HEK293 (cell line): ENCODE results near the gene DMD.

ENCODE experiments used
- PRDM1 ChIP-seq: fragments of 450-650 bp; formaldehyde crosslinking; IDR thresholded peaks from 2 replicates; pipeline ENCODE4; 2016; ENCODE audit warnings: missing biosample characterization, missing genetic modification characterization
- ZEB2 ChIP-seq: fragments of 450-650 bp; formaldehyde crosslinking; IDR thresholded peaks from 2 replicates; pipeline ENCODE4 v1.5.1; 2016; ENCODE audit warnings: missing biosample characterization, missing genetic modification characterization
- ZNF112 ChIP-seq: fragments of 450-650 bp; formaldehyde crosslinking; IDR thresholded peaks from 2 replicates; pipeline ENCODE4 v1.5.0; 2017; ENCODE audit warnings: missing biosample characterization, missing genetic modification characterization
- ZNF350 ChIP-seq: fragments of 450-650 bp; formaldehyde crosslinking; IDR thresholded peaks from 2 replicates; pipeline ENCODE4 v1.5.0; 2017; ENCODE audit warnings: missing biosample characterization, mild to moderate bottlenecking, missing genetic modification characterization
- ZNF521 ChIP-seq: fragments of 450-650 bp; formaldehyde crosslinking; IDR thresholded peaks from 2 replicates; pipeline ENCODE4 v1.5.1; 2017; ENCODE audit warnings: missing biosample characterization, mild to moderate bottlenecking, missing genetic modification characterization
- ZNF561 ChIP-seq: fragments of 450-650 bp; IDR thresholded peaks from 2 replicates; pipeline ENCODE4 v1.5.1; 2018; ENCODE audit warnings: missing biosample characterization, missing genetic modification characterization, borderline replicate concordance
- TF ChIP-seq, protein P1 (sequence below): fragments of 450-650 bp; formaldehyde crosslinking; IDR thresholded peaks from 2 replicates; pipeline ENCODE4 v1.5.1; 2016; ENCODE audit warnings: missing biosample characterization, missing genetic modification characterization
- TF ChIP-seq, protein P2 (sequence below): fragments of 450-650 bp; formaldehyde crosslinking; IDR thresholded peaks from 2 replicates; pipeline ENCODE4 v1.5.1; 2016; ENCODE audit warnings: missing biosample characterization, missing genetic modification characterization
- TF ChIP-seq, protein P3 (sequence below): fragments of 450-650 bp; formaldehyde crosslinking; IDR thresholded peaks from 2 replicates; pipeline ENCODE4 v1.5.1; 2016; ENCODE audit warnings: missing biosample characterization, missing genetic modification characterization
- TF ChIP-seq, protein P4 (sequence below): fragments of 450-650 bp; formaldehyde crosslinking; IDR thresholded peaks from 2 replicates; pipeline ENCODE4 v1.5.1; 2016; ENCODE audit warnings: missing biosample characterization, missing genetic modification characterization
- TF ChIP-seq, protein P5 (sequence below): fragments of 450-650 bp; formaldehyde crosslinking; IDR thresholded peaks from 2 replicates; pipeline ENCODE4 v1.5.1; 2016; ENCODE audit warnings: missing biosample characterization, missing genetic modification characterization, low read depth
- TF ChIP-seq, protein P6 (sequence below): fragments of 450-650 bp; formaldehyde crosslinking; IDR thresholded peaks from 2 replicates; pipeline ENCODE4 v1.5.1; 2016; ENCODE audit warnings: missing biosample characterization, missing genetic modification characterization
- TF ChIP-seq, protein P7 (sequence below): fragments of 450-650 bp; formaldehyde crosslinking; IDR thresholded peaks from 2 replicates; pipeline ENCODE4 v1.5.1; 2016; ENCODE audit warnings: missing biosample characterization, missing genetic modification characterization

DNA sequence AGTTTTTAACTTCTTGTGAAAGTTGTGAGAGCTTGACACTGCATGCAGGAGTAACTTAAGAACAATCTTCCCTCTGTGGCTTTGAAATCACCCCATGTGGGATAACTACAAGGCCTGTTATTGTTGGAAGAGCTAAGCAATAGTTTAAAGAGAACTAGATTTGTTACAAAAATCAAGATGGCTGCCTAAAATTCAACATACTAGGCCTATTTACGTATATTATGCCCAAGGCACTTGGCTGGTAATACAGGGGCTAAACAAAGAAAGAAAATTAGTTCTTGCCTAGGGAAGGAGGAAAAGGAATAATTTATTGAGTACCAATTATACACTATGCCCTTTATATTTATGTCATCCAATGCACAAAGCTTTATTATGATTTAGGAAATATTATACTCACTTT lies 36.1 kb downstream of the DMD start:
- TF ChIP-seq, protein P1, sequence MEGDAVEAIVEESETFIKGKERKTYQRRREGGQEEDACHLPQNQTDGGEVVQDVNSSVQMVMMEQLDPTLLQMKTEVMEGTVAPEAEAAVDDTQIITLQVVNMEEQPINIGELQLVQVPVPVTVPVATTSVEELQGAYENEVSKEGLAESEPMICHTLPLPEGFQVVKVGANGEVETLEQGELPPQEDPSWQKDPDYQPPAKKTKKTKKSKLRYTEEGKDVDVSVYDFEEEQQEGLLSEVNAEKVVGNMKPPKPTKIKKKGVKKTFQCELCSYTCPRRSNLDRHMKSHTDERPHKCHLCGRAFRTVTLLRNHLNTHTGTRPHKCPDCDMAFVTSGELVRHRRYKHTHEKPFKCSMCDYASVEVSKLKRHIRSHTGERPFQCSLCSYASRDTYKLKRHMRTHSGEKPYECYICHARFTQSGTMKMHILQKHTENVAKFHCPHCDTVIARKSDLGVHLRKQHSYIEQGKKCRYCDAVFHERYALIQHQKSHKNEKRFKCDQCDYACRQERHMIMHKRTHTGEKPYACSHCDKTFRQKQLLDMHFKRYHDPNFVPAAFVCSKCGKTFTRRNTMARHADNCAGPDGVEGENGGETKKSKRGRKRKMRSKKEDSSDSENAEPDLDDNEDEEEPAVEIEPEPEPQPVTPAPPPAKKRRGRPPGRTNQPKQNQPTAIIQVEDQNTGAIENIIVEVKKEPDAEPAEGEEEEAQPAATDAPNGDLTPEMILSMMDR (tag by site-specific recombination) = no peak
- TF ChIP-seq PRDM1 (no peak), ZNF561 (tag by site-specific recombination) (no peak), ZNF112 (tag by site-specific recombination) (no peak), ZNF521 (tag by site-specific recombination) (no peak), ZNF350 (no peak), ZEB2 (tag by site-specific recombination) (no peak)
- TF ChIP-seq, protein P2, sequence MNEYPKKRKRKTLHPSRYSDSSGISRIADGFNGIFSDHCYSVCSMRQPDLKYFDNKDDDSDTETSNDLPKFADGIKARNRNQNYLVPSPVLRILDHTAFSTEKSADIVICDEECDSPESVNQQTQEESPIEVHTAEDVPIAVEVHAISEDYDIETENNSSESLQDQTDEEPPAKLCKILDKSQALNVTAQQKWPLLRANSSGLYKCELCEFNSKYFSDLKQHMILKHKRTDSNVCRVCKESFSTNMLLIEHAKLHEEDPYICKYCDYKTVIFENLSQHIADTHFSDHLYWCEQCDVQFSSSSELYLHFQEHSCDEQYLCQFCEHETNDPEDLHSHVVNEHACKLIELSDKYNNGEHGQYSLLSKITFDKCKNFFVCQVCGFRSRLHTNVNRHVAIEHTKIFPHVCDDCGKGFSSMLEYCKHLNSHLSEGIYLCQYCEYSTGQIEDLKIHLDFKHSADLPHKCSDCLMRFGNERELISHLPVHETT (tag by site-specific recombination) = no peak
- TF ChIP-seq, protein P3, sequence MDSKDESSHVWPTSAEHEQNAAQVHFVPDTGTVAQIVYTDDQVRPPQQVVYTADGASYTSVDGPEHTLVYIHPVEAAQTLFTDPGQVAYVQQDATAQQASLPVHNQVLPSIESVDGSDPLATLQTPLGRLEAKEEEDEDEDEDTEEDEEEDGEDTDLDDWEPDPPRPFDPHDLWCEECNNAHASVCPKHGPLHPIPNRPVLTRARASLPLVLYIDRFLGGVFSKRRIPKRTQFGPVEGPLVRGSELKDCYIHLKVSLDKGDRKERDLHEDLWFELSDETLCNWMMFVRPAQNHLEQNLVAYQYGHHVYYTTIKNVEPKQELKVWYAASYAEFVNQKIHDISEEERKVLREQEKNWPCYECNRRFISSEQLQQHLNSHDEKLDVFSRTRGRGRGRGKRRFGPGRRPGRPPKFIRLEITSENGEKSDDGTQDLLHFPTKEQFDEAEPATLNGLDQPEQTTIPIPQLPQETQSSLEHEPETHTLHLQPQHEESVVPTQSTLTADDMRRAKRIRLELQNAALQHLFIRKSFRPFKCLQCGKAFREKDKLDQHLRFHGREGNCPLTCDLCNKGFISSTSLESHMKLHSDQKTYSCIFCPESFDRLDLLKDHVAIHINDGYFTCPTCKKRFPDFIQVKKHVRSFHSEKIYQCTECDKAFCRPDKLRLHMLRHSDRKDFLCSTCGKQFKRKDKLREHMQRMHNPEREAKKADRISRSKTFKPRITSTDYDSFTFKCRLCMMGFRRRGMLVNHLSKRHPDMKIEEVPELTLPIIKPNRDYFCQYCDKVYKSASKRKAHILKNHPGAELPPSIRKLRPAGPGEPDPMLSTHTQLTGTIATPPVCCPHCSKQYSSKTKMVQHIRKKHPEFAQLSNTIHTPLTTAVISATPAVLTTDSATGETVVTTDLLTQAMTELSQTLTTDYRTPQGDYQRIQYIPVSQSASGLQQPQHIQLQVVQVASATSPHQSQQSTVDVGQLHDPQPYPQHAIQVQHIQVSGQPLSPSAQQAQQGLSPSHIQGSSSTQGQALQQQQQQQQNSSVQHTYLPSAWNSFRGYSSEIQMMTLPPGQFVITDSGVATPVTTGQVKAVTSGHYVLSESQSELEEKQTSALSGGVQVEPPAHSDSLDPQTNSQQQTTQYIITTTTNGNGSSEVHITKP = no peak
- TF ChIP-seq, protein P4, sequence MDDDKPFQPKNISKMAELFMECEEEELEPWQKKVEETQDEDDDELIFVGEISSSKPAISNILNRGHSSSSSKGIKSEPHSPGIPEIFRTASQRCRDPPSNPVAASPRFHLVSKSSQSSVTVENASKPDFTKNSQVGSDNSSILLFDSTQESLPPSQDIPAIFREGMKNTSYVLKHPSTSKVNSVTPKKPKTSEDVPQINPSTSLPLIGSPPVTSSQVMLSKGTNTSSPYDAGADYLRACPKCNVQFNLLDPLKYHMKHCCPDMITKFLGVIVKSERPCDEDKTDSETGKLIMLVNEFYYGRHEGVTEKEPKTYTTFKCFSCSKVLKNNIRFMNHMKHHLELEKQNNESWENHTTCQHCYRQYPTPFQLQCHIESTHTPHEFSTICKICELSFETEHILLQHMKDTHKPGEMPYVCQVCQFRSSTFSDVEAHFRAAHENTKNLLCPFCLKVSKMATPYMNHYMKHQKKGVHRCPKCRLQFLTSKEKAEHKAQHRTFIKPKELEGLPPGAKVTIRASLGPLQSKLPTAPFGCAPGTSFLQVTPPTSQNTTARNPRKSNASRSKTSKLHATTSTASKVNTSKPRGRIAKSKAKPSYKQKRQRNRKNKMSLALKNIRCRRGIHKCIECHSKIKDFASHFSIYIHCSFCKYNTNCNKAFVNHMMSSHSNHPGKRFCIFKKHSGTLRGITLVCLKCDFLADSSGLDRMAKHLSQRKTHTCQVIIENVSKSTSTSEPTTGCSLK (tag by site-specific recombination) = no peak
- TF ChIP-seq, protein P5, sequence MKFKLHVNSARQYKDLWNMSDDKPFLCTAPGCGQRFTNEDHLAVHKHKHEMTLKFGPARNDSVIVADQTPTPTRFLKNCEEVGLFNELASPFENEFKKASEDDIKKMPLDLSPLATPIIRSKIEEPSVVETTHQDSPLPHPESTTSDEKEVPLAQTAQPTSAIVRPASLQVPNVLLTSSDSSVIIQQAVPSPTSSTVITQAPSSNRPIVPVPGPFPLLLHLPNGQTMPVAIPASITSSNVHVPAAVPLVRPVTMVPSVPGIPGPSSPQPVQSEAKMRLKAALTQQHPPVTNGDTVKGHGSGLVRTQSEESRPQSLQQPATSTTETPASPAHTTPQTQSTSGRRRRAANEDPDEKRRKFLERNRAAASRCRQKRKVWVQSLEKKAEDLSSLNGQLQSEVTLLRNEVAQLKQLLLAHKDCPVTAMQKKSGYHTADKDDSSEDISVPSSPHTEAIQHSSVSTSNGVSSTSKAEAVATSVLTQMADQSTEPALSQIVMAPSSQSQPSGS (tag by site-specific recombination) = no peak
- TF ChIP-seq, protein P6, sequence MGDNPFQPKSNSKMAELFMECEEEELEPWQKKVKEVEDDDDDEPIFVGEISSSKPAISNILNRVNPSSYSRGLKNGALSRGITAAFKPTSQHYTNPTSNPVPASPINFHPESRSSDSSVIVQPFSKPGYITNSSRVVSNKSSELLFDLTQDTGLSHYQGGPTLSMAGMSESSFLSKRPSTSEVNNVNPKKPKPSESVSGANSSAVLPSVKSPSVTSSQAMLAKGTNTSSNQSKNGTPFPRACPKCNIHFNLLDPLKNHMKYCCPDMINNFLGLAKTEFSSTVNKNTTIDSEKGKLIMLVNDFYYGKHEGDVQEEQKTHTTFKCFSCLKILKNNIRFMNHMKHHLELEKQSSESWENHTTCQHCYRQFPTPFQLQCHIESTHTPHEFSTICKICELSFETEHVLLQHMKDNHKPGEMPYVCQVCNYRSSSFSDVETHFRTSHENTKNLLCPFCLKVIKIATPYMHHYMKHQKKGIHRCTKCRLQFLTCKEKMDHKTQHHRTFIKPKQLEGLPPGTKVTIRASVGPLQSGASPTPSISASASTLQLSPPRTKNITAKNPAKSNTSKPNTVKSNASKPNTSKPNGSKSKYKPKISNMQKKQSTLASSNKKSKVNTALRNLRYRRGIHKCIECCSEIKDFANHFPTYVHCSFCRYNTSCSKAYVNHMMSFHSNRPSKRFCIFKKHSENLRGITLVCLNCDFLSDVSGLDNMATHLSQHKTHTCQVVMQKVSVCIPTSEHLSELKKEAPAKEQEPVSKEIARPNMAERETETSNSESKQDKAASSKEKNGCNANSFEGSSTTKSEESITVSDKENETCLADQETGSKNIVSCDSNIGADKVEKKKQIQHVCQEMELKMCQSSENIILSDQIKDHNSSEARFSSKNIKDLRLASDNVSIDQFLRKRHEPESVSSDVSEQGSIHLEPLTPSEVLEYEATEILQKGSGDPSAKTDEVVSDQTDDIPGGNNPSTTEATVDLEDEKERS (tag by site-specific recombination) = no peak
- TF ChIP-seq, protein P7, sequence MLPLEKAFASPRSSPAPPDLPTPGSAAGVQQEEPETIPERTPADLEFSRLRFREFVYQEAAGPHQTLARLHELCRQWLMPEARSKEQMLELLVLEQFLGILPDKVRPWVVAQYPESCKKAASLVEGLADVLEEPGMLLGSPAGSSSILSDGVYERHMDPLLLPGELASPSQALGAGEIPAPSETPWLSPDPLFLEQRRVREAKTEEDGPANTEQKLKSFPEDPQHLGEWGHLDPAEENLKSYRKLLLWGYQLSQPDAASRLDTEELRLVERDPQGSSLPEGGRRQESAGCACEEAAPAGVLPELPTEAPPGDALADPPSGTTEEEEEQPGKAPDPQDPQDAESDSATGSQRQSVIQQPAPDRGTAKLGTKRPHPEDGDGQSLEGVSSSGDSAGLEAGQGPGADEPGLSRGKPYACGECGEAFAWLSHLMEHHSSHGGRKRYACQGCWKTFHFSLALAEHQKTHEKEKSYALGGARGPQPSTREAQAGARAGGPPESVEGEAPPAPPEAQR (tag by site-specific recombination) = no peak
